HCT116 (cell line): ENCODE measurements around the gene WASF2. TPM values are rescaled to one million over a fixed set of nuclear protein-coding genes. Genes with fewer than 3 reads are reported as not detected.

Experiments
- ATAC-seq: fragments of 200-7000 bp; cut with Tn5 transposase; 2 replicates; pipeline ENCODE4 v1.9.1; 2020; ENCODE audit warnings: mild to moderate bottlenecking, moderate library complexity
- BruUV-seq: library from RNA; stranded (reverse); fragments of 400-500 nt; replicated peaks from 2 replicates; lab custom pipeline; 2021; lab: Mats Ljungman, UMichigan
- CTCF ChIA-PET: fragments of 300-600 bp; sonication (Branson Sonifier 250); formaldehyde crosslinking; loops from one replicate; lab custom pipeline; 2021; ENCODE audit warnings: antibody characterized with exemption; lab: Charles Lee
- POLR2A ChIA-PET: fragments of 300-600, 350-600 bp; sonication (Branson Sonifier 250); formaldehyde crosslinking; loops from one replicate; lab custom pipeline; 2021; ENCODE audit warnings: antibody characterized with exemption; lab: Charles Lee
- RAD21 ChIA-PET, 2 experiments: fragments of 300-600 bp; sonication (Branson Sonifier 250); formaldehyde crosslinking; loops; one replicate each; lab custom pipeline; 2023; ENCODE audit warnings: low total read pairs in 2 of 2; ENCODE audit not compliant: uncharacterized antibody in 2 of 2, unreplicated experiment in 2 of 2, low non-redundant PET in 1 of 2; lab: Charles Lee
- DNase-seq: peaks from one replicate; pipeline ENCODE4 v3.0.0-alpha.2; 2010; ENCODE audit warnings: low read depth, low spot score
- H2AFZ ChIP-seq: fragments of 200-600 bp; shearing (Covaris generic), sonication (generic); 2 replicates; pipeline ENCODE4 v1.6.1; 2017; ENCODE audit warnings: low read depth, mixed run types, mixed read lengths, antibody characterized with exemption, low read length; ENCODE audit not compliant: poor library complexity, severe bottlenecking
- H3K27ac ChIP-seq: 2 replicates; pipeline ENCODE4 v1.5.1; 2012; ENCODE audit warnings: low read depth, low read length
- H3K27me3 ChIP-seq: fragments of 200-600 bp; sonication (generic); 2 replicates; pipeline ENCODE4 v1.6.1; 2016; ENCODE audit warnings: mixed run types, low read length, mixed read lengths; ENCODE audit not compliant: insufficient read depth
- H3K36me3 ChIP-seq, 2 experiments: fragments of 200-500 bp in 1 of 2; fragments of 200-600 bp in 1 of 2; sonication (Bioruptor generic) in 1 of 2; sonication (generic) in 1 of 2; 2 replicates each; pipeline versions ENCODE4 v1.5.1 to v1.6.1; 2014 to 2016; ENCODE audit warnings: low read length in 2 of 2, inconsistent platforms in 1 of 2, mixed read lengths in 1 of 2, mixed run types in 1 of 2; ENCODE audit not compliant: insufficient read depth in 2 of 2, control insufficient read depth in 1 of 2
- H3K4me1 ChIP-seq, 2 experiments: fragments of 200-600 bp in 1 of 2; sonication (generic) in 1 of 2; 2 replicates each; pipeline versions ENCODE4 v1.5.1 to v1.6.1; 2012 to 2017; ENCODE audit warnings: low read length in 2 of 2, inconsistent platforms in 1 of 2, mild to moderate bottlenecking in 1 of 2, mixed read lengths in 1 of 2, mixed run types in 1 of 2, moderate library complexity in 1 of 2; ENCODE audit not compliant: insufficient read depth in 2 of 2, control insufficient read depth in 1 of 2
- H3K4me2 ChIP-seq: fragments of 200-600 bp; sonication (generic); 2 replicates; pipeline ENCODE4 v1.6.1; 2017; ENCODE audit warnings: mixed run types, low read length, mixed read lengths
- H3K4me3 ChIP-seq, 2 experiments: fragments of 200-600 bp in 1 of 2; sonication (generic) in 1 of 2; replicated peaks in 1 of 2; 2 replicates each; pipeline ENCODE4 v1.5.1; 2011 to 2016; ENCODE audit warnings: low read length in 2 of 2, control low read depth in 1 of 2, low read depth in 1 of 2, mild to moderate bottlenecking in 1 of 2, mixed read lengths in 1 of 2, mixed run types in 1 of 2
- H3K79me2 ChIP-seq: fragments of 200-600 bp; sonication (generic); 2 replicates; pipeline ENCODE4 v1.6.1; 2017; ENCODE audit warnings: mild to moderate bottlenecking, mixed run types, low read length, moderate library complexity, mixed read lengths; ENCODE audit not compliant: insufficient read depth
- H3K9ac ChIP-seq: fragments of 200-600 bp; sonication (generic); 2 replicates; pipeline ENCODE4 v1.6.1; 2016; ENCODE audit warnings: low read length, mixed read lengths
- H3K9me2 ChIP-seq: fragments of 200-600 bp; sonication (generic), shearing (Covaris generic); 2 replicates; pipeline ENCODE4 v1.6.1; 2017; ENCODE audit warnings: mixed run types, mild to moderate bottlenecking, moderate library complexity; ENCODE audit not compliant: insufficient read depth
- H3K9me3 ChIP-seq, 2 experiments: fragments of 200-500 bp in 1 of 2; fragments of 200-600 bp in 1 of 2; sonication (Bioruptor generic) in 1 of 2; sonication (generic) in 1 of 2; 2 replicates each; pipeline ENCODE4 v1.6.1; 2014 to 2017; ENCODE audit warnings: low read length in 2 of 2, mixed read lengths in 2 of 2, inconsistent platforms in 1 of 2, low read depth in 1 of 2, mild to moderate bottlenecking in 1 of 2, mixed run types in 1 of 2, moderate library complexity in 1 of 2; ENCODE audit not compliant: control insufficient read depth in 1 of 2, insufficient read depth in 1 of 2
- H4K20me1 ChIP-seq: fragments of 200-600 bp; sonication (generic), shearing (Covaris generic); 2 replicates; pipeline ENCODE4 v1.6.1; 2017; ENCODE audit warnings: mixed run types, mild to moderate bottlenecking, moderate library complexity; ENCODE audit not compliant: insufficient read depth
- ATF3 ChIP-seq: IDR thresholded peaks from 2 replicates; pipeline ENCODE4 v1.6.1; 2012
- CBX3 ChIP-seq: IDR thresholded peaks from 2 replicates; pipeline ENCODE4 v1.6.1; 2012; ENCODE audit warnings: low read depth
- CEBPB ChIP-seq: IDR thresholded peaks from 2 replicates; pipeline ENCODE4 v1.6.1; 2012; ENCODE audit warnings: low read depth
- CTCF ChIP-seq, 3 experiments: fragments of 200-600 bp in 1 of 3; sonication (generic) in 1 of 3; IDR thresholded peaks in 2 of 3; conservative IDR thresholded peaks in 1 of 3; 2 replicates each; pipeline ENCODE4 v1.5.1; 2012 to 2017; ENCODE audit warnings: low read depth in 2 of 3, low read length in 2 of 3, antibody characterized with exemption in 1 of 3, borderline replicate concordance in 1 of 3, control low read depth in 1 of 3, mild to moderate bottlenecking in 1 of 3, mixed read lengths in 1 of 3, mixed run types in 1 of 3, moderate library complexity in 1 of 3; ENCODE audit not compliant: insufficient read depth in 1 of 3
- EGR1 ChIP-seq: IDR thresholded peaks from 2 replicates; pipeline ENCODE4 v1.6.1; 2012; ENCODE audit warnings: low read depth
- ELF1 ChIP-seq: IDR thresholded peaks from 2 replicates; pipeline ENCODE4 v1.6.1; 2012; ENCODE audit warnings: low read depth, borderline replicate concordance
- EZH2 ChIP-seq: fragments of 200-600 bp; sonication (generic); IDR thresholded peaks from 2 replicates; pipeline ENCODE4 v1.6.1; 2017; ENCODE audit warnings: antibody characterized with exemption, mixed run types
- EZH2phosphoT487 ChIP-seq: fragments of 200-600 bp; IDR thresholded peaks from 2 replicates; pipeline ENCODE4 v1.6.1; 2018; ENCODE audit warnings: antibody characterized with exemption, borderline replicate concordance
- FOSL1 ChIP-seq: IDR thresholded peaks from 2 replicates; pipeline ENCODE4 v1.6.1; 2012; ENCODE audit warnings: low read depth
- POLR2A ChIP-seq: IDR thresholded peaks from 2 replicates; pipeline ENCODE4 v1.7.0; 2011; ENCODE audit warnings: borderline replicate concordance; ENCODE audit not compliant: insufficient read depth, insufficient read length; ENCODE audit errors: extremely low read depth
- POLR2AphosphoS5 ChIP-seq: IDR thresholded peaks from 2 replicates; pipeline ENCODE4 v1.6.1; 2011; ENCODE audit warnings: mild to moderate bottlenecking, low read depth, low read length, moderate library complexity
- RAD21 ChIP-seq: IDR thresholded peaks from 2 replicates; pipeline ENCODE4 v1.6.1; 2012; ENCODE audit warnings: low read depth, mild to moderate bottlenecking
- SP1 ChIP-seq: IDR thresholded peaks from 2 replicates; pipeline ENCODE4 v1.6.1; 2012; ENCODE audit warnings: low read depth
- YY1 ChIP-seq: IDR thresholded peaks from 2 replicates; pipeline ENCODE4 v1.6.1; 2011; ENCODE audit warnings: low read length, low read depth, moderate library complexity, mild to moderate bottlenecking; ENCODE audit not compliant: insufficient replicate concordance; ENCODE audit errors: extremely low read depth
- ZFX ChIP-seq: fragments of 450-650 bp; IDR thresholded peaks from 2 replicates; pipeline ENCODE4 v1.6.1; 2017
- intact Hi-C: fragments of 100-400 bp; cut with micrococcal nuclease; formaldehyde crosslinking; loops from 2 replicates; pipeline ENCODE4 v1.10.0; 2022
- total RNA-seq: library from RNA; stranded (reverse); gene quantifications from one replicate; pipeline ENCODE4 v1.2.1, GENCODE V29; 2021; ENCODE audit not compliant: unreplicated experiment
- TF ChIP-seq, protein P1 (sequence below): IDR thresholded peaks from 2 replicates; pipeline ENCODE4 v1.6.1; 2012; ENCODE audit warnings: low read depth
- TF ChIP-seq, protein P2 (sequence below): IDR thresholded peaks from 2 replicates; pipeline ENCODE4 v1.6.1; 2011; ENCODE audit warnings: mild to moderate bottlenecking, low read length, moderate library complexity; ENCODE audit not compliant: insufficient replicate concordance; ENCODE audit errors: extremely low read depth

The WASF2 gene
- total RNA-seq, 1 experiment from 2014 or later, result 111 TPM

GRCh38 chr1:27469334-27469733, 20.6 kb downstream of the WASF2 start:
- Histone ChIP-seq H4K20me1 (peaks cover 9% of the 10 kb centered on the region; the same call in 1 of the 2 replicates), H2AFZ (no peak overlapping the region), H3K9me3 (no peaks in the 10 kb centered on the region), H3K79me2 (peaks cover 97% of the 10 kb centered on the region), H3K36me3 (no peaks in the 10 kb centered on the region), H3K4me3 (no peak overlapping the region), H3K4me1 (peaks cover 14 to 18% of the 10 kb centered on the region in 2 experiments), H3K9me2 (no peaks in the 10 kb centered on the region), H3K9ac (no peak overlapping the region), H3K27me3 (no peaks in the 10 kb centered on the region), H3K27ac (no peak overlapping the region), H3K4me2 (no peak overlapping the region)
- ATAC-seq (no peak), DNase-seq (no peak)
- POLR2A ChIA-PET, result no interaction called here
- RAD21 ChIA-PET, result no interaction called here
- TF ChIP-seq, protein P1, sequence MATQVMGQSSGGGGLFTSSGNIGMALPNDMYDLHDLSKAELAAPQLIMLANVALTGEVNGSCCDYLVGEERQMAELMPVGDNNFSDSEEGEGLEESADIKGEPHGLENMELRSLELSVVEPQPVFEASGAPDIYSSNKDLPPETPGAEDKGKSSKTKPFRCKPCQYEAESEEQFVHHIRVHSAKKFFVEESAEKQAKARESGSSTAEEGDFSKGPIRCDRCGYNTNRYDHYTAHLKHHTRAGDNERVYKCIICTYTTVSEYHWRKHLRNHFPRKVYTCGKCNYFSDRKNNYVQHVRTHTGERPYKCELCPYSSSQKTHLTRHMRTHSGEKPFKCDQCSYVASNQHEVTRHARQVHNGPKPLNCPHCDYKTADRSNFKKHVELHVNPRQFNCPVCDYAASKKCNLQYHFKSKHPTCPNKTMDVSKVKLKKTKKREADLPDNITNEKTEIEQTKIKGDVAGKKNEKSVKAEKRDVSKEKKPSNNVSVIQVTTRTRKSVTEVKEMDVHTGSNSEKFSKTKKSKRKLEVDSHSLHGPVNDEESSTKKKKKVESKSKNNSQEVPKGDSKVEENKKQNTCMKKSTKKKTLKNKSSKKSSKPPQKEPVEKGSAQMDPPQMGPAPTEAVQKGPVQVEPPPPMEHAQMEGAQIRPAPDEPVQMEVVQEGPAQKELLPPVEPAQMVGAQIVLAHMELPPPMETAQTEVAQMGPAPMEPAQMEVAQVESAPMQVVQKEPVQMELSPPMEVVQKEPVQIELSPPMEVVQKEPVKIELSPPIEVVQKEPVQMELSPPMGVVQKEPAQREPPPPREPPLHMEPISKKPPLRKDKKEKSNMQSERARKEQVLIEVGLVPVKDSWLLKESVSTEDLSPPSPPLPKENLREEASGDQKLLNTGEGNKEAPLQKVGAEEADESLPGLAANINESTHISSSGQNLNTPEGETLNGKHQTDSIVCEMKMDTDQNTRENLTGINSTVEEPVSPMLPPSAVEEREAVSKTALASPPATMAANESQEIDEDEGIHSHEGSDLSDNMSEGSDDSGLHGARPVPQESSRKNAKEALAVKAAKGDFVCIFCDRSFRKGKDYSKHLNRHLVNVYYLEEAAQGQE, result no peak
- TF ChIP-seq, protein P2, sequence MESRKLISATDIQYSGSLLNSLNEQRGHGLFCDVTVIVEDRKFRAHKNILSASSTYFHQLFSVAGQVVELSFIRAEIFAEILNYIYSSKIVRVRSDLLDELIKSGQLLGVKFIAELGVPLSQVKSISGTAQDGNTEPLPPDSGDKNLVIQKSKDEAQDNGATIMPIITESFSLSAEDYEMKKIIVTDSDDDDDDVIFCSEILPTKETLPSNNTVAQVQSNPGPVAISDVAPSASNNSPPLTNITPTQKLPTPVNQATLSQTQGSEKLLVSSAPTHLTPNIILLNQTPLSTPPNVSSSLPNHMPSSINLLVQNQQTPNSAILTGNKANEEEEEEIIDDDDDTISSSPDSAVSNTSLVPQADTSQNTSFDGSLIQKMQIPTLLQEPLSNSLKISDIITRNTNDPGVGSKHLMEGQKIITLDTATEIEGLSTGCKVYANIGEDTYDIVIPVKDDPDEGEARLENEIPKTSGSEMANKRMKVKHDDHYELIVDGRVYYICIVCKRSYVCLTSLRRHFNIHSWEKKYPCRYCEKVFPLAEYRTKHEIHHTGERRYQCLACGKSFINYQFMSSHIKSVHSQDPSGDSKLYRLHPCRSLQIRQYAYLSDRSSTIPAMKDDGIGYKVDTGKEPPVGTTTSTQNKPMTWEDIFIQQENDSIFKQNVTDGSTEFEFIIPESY, result no peak
- TF ChIP-seq EZH2 (no peak), CTCF (IDR thresholded peaks at IDR 0.05 in 2 of 3, conservative IDR thresholded peaks at IDR 0.05 in 1 of 3; ENCODE audit: borderline replicate concordance in 1 of 3, insufficient read depth in 1 of 3, low read depth in 2 of 3, low read length in 2 of 3) (no peak), FOSL1 (no peak), CEBPB (no peak), RAD21 (no peak), POLR2AphosphoS5 (no peak), POLR2A (no peak), CBX3 (no peak), EGR1 (no peak), SP1 (no peak), ZFX (no peak), EZH2phosphoT487 (no peak), YY1 (no peak), ELF1 (no peak), ATF3 (no peak)
- intact Hi-C loops, result no loop called here
- CTCF ChIA-PET, result no interaction called here
- BruUV-seq, result no TSS peak
